Stimulated activated CD8-positive, alpha-beta memory T cell treated with anti-CD3 and anti-CD28 coated beads, Interleukin-2, amount 100 ng/mL, for 48 hours (primary cell): ENCODE measurements around the gene CFAP43.

ENCODE experiments used
- DNase-seq, 2 donors: peaks; one replicate each; pipeline ENCODE4 v3.0.0-alpha.2; 2020; ENCODE audit warnings: low read depth in 2 of 2

CFAP43 gene

GRCh38 chr10:104096692-104097091 lies 135.5 kb downstream of the CFAP43 start:
- no peak for DNase-seq

GRCh38 chr10:104092749-104093148 lies 139.4 kb downstream of the CFAP43 start:
- DNase-seq: no peak

GRCh38 chr10:104090611-104091010 lies 141.6 kb downstream of the CFAP43 start:
- no peak for DNase-seq

- no peak for DNase-seq
Measured at GRCh38 chr10:104089621-104090020, 142.5 kb downstream of the CFAP43 start.

- no peak for DNase-seq
Measured at GRCh38 chr10:104088239-104088638, 143.9 kb downstream of the CFAP43 start.

GRCh38 chr10:104085801-104086400 lies 146.3 kb downstream of the CFAP43 start, which contains the start of gene COL17A1:
COL17A1 (minus strand) TSS chr10:104085880; CDS start chr10:104080673, 5,207 bp downstream.
- no peak for DNase-seq

GRCh38 chr10:104084482-104085142 lies 147.6 kb downstream of the CFAP43 start:
- no peak for DNase-seq

- DNase-seq: no peak
Measured at GRCh38 chr10:104081998-104082397, 150.2 kb downstream of the CFAP43 start.

- DNase-seq: no peak
Measured at GRCh38 chr10:104080762-104081161, 151.4 kb downstream of the CFAP43 start.
